ENCODE data around the gene CPD.

The CPD gene

GRCh38 chr17:30360086-30360808 lies 18.5 kb upstream of the CPD start:
- Histone ChIP-seq H3K4me3 (no peak overlapping the region), H3K27ac (no peak overlapping the region), H3K9ac (ENCODE audit: insufficient read length) (no peak overlapping the region), H3K36me3 (ENCODE audit: insufficient read depth, low read length) (no peaks in the 10 kb centered on the region), H3K9me3 (ENCODE audit: low read depth, low read length) (peaks cover 5% of the 10 kb centered on the region; the same call in 1 of the 2 replicates)
- TF ChIP-seq POLR2AphosphoS5 (IDR thresholded peaks at IDR 0.05; ENCODE audit: borderline replicate concordance, low read depth, low read length) (no peak), FOXP2 (optimal IDR thresholded peaks at IDR 0.05; ENCODE audit: control extremely low read depth, extremely low read length, insufficient read depth) (no peak), EZH2 (IDR thresholded peaks at IDR 0.05) (no peak)
- no peak for DNase-seq (ENCODE audit: low read depth, low spot score)

DNA sequence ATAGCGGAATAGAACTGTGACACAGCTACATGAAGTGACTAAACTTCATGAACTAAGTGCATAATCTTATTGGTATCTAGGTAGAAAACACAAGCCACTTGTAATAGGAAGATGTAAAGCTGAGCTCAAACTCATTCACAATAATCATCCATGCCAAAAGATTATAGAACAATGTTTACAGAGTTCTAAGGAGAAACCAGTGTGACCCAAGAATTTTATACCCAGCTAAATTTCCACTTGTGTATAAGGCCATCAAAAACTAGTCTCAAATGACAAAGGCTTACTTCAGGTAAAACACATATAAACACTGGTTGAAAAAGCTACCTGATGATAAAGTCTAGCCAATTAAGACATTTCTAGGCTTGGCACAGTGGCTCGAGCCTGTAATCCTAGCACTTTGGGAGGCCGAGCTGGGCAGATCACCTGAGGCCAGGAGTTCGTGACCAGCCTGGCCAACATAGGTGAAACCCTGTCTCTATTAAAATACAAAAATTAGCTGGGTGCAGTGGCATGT lies 16.9 kb upstream of the CPD start:
- H3K9me3 ChIP-seq (ENCODE audit: low read depth, low read length) = peaks cover 5% of the 10 kb centered on the region; the same call in 1 of the 2 replicates
- TF ChIP-seq POLR2AphosphoS5 (IDR thresholded peaks at IDR 0.05; ENCODE audit: borderline replicate concordance, low read depth, low read length) (no peak), EZH2 (IDR thresholded peaks at IDR 0.05) (no peak), FOXP2 (optimal IDR thresholded peaks at IDR 0.05; ENCODE audit: control extremely low read depth, extremely low read length, insufficient read depth) (no peak)
- DNase-seq (ENCODE audit: low read depth, low spot score) = no peak
- no peak overlapping the region for H3K9ac ChIP-seq (ENCODE audit: insufficient read length)
- H3K27ac ChIP-seq = no peak overlapping the region
- no peak overlapping the region for H3K4me3 ChIP-seq
- H3K36me3 ChIP-seq (ENCODE audit: insufficient read depth, low read length) = no peaks in the 10 kb centered on the region

DNA sequence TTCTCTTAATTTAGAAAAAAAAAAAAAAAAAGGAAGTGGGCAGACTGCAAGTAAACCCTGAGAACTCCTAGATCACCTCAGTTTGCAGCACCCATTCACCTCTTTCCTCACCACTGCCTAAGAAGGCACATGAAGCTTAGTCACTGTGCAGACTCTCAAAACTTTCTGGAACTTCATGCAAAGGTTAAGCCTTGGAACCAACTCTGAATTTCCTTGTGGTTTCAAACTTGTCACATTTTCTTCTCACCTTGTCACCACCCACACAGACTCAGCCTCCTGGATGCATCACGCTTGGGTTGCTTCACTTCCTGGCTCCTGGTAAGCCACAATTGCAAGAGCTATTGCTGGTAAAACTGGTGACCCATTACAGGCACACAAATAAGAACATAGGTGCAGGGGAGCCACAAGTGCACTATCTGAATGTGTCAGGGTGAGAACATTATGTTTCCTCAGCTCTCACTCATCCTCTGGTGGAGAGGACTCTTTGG lies 15.0 kb upstream of the CPD start:
- H3K4me3 ChIP-seq = no peak overlapping the region
- TF ChIP-seq POLR2AphosphoS5 (IDR thresholded peaks at IDR 0.05; ENCODE audit: borderline replicate concordance, low read depth, low read length) (no peak), FOXP2 (optimal IDR thresholded peaks at IDR 0.05; ENCODE audit: control extremely low read depth, extremely low read length, insufficient read depth) (no peak), EZH2 (IDR thresholded peaks at IDR 0.05) (no peak)
- no peak overlapping the region for H3K27ac ChIP-seq
- DNase-seq (ENCODE audit: low read depth, low spot score) = no peak
- H3K9ac ChIP-seq (ENCODE audit: insufficient read length) = no peak overlapping the region
- H3K36me3 ChIP-seq (ENCODE audit: insufficient read depth, low read length) = no peaks in the 10 kb centered on the region
- peaks cover 5% of the 10 kb centered on the region; the same call in 1 of the 2 replicates for H3K9me3 ChIP-seq (ENCODE audit: low read depth, low read length)

DNA sequence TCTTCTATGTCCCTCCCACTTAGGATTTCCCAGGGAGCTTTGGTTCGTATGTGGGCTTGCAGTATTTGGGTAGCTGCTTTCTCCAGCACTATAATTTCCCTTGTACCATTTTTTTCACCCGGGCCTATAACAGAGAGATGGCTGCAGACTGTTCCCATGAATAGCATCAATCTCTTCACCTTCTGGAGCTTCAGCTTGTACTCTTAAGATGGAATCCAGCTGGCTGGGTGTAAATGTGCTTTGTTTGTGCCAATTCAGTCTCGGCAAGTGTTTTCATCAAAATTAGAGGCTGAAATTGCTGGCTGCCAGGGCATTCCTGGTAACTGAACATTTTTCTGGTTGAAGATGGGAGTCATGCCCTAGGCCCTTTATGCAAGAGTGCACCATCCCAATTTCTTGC lies 12.2 kb upstream of the CPD start:
- Histone ChIP-seq H3K27ac (no peak overlapping the region), H3K9ac (ENCODE audit: insufficient read length) (no peak overlapping the region), H3K9me3 (ENCODE audit: low read depth, low read length) (peaks cover 5% of the 10 kb centered on the region; the same call in 1 of the 2 replicates), H3K4me3 (no peak overlapping the region), H3K36me3 (ENCODE audit: insufficient read depth, low read length) (no peaks in the 10 kb centered on the region)
- no peak for DNase-seq (ENCODE audit: low read depth, low spot score)
- TF ChIP-seq EZH2 (IDR thresholded peaks at IDR 0.05) = no peak
- TF ChIP-seq FOXP2 (optimal IDR thresholded peaks at IDR 0.05; ENCODE audit: control extremely low read depth, extremely low read length, insufficient read depth) = no peak
- TF ChIP-seq POLR2AphosphoS5 (IDR thresholded peaks at IDR 0.05; ENCODE audit: borderline replicate concordance, low read depth, low read length) = no peak

GRCh38 chr17:30368912-30369720 lies 9.6 kb upstream of the CPD start:
- TF ChIP-seq EZH2 (IDR thresholded peaks at IDR 0.05) (no peak), POLR2AphosphoS5 (IDR thresholded peaks at IDR 0.05; ENCODE audit: borderline replicate concordance, low read depth, low read length) (no peak), FOXP2 (optimal IDR thresholded peaks at IDR 0.05; ENCODE audit: control extremely low read depth, extremely low read length, insufficient read depth) (no peak)
- DNase-seq (ENCODE audit: low read depth, low spot score) = no peak
- no peaks in the 10 kb centered on the region for H3K36me3 ChIP-seq (ENCODE audit: insufficient read depth, low read length)
- no peaks in the 10 kb centered on the region for H3K9me3 ChIP-seq (ENCODE audit: low read depth, low read length)
- no peak overlapping the region for H3K9ac ChIP-seq (ENCODE audit: insufficient read length)
- H3K4me3 ChIP-seq = no peak overlapping the region
- no peak overlapping the region for H3K27ac ChIP-seq

DNA sequence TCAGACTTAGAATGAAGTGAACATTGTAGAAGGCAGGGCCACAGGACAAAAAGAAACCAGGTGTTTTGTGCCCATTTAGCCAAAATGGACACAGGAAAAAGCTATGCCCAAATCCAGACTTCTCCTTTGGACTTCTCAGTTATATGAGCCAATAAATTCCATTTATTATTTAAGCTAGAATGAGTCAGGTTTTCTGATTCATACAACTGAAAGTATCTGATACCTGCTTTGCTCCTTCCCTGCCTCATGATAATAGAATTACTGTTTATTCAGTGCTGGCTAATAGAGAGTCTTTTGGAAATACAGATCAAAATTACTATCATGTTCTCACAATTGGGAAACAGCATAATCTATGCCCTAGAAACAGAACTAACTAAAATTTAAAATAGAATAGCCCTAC lies 8.7 kb upstream of the CPD start:
- no peak for TF ChIP-seq EZH2 (IDR thresholded peaks at IDR 0.05)
- no peak for TF ChIP-seq FOXP2 (optimal IDR thresholded peaks at IDR 0.05; ENCODE audit: control extremely low read depth, extremely low read length, insufficient read depth)
- no peak for TF ChIP-seq POLR2AphosphoS5 (IDR thresholded peaks at IDR 0.05; ENCODE audit: borderline replicate concordance, low read depth, low read length)
- Histone ChIP-seq H3K27ac (no peak overlapping the region), H3K9ac (ENCODE audit: insufficient read length) (no peak overlapping the region), H3K4me3 (no peak overlapping the region), H3K36me3 (ENCODE audit: insufficient read depth, low read length) (no peaks in the 10 kb centered on the region), H3K9me3 (ENCODE audit: low read depth, low read length) (no peaks in the 10 kb centered on the region)
- no peak for DNase-seq (ENCODE audit: low read depth, low spot score)

DNA sequence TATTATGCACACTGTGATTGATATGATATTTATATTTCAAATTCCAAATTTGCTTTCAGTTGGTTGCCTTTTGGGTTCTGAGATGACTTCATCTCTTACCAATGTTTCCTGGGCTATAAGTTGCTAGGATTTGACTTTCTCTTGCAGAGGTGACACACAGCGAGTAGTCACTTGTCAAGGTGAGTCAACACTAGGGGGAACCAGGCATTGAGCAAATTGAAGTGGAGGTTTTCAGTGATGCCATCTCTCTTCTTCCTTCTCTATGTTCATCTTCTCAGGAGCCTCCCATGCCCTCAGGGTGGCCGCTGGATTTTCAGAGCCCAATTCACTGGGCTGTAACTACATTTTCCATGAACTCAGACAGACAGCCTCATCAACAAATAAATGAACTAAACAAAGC lies 6.0 kb upstream of the CPD start:
- Histone ChIP-seq H3K9ac (ENCODE audit: insufficient read length) (no peak overlapping the region), H3K4me3 (no peak overlapping the region), H3K27ac (no peak overlapping the region), H3K36me3 (ENCODE audit: insufficient read depth, low read length) (no peaks in the 10 kb centered on the region), H3K9me3 (ENCODE audit: low read depth, low read length) (no peaks in the 10 kb centered on the region)
- no peak for TF ChIP-seq POLR2AphosphoS5 (IDR thresholded peaks at IDR 0.05; ENCODE audit: borderline replicate concordance, low read depth, low read length)
- no peak for TF ChIP-seq EZH2 (IDR thresholded peaks at IDR 0.05)
- no peak for TF ChIP-seq FOXP2 (optimal IDR thresholded peaks at IDR 0.05; ENCODE audit: control extremely low read depth, extremely low read length, insufficient read depth)
- DNase-seq (ENCODE audit: low read depth, low spot score) = no peak

DNA sequence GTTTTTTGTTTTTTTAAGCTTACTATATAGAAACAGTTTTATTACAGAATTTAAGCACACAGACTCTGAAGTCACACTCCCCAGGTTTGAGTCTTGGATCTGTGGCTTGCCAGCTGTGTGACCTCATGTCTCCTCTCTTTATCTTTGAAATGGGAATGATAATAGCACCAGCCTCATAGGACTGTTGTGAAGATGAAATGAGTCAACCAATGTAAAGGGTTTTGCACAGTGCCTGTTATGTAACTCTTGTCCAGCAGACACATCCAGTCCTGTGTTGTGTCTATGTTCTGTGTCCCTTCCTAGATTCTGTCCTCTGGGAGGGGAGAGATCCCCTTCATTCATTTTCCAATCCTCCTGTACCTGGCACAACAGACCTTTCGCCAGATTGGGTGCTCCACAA lies 3.1 kb upstream of the CPD start:
- H3K27ac ChIP-seq = no peak overlapping the region
- TF ChIP-seq EZH2 (IDR thresholded peaks at IDR 0.05) (no peak), FOXP2 (optimal IDR thresholded peaks at IDR 0.05; ENCODE audit: control extremely low read depth, extremely low read length, insufficient read depth) (no peak), POLR2AphosphoS5 (IDR thresholded peaks at IDR 0.05; ENCODE audit: borderline replicate concordance, low read depth, low read length) (no peak)
- H3K4me3 ChIP-seq = no peak overlapping the region
- no peaks in the 10 kb centered on the region for H3K9me3 ChIP-seq (ENCODE audit: low read depth, low read length)
- no peak overlapping the region for H3K9ac ChIP-seq (ENCODE audit: insufficient read length)
- no peak for DNase-seq (ENCODE audit: low read depth, low spot score)
- H3K36me3 ChIP-seq (ENCODE audit: insufficient read depth, low read length) = no peaks in the 10 kb centered on the region

All from SK-N-MC (cell line).